ENCODE results near the gene RAP1GAP.

Gene RAP1GAP

GRCh38 chr1:21594501-21594900 is 74.7 kb downstream of the RAP1GAP start:
- peaks cover 85% of the 10 kb centered on the region for H3K27me3 ChIP-seq (ENCODE audit: insufficient read depth, low read depth)
- H3K9ac ChIP-seq, result no peak overlapping the region
- H3K36me3 ChIP-seq (ENCODE audit: insufficient read depth), result no peaks in the 10 kb centered on the region
- TF ChIP-seq, protein P1, sequence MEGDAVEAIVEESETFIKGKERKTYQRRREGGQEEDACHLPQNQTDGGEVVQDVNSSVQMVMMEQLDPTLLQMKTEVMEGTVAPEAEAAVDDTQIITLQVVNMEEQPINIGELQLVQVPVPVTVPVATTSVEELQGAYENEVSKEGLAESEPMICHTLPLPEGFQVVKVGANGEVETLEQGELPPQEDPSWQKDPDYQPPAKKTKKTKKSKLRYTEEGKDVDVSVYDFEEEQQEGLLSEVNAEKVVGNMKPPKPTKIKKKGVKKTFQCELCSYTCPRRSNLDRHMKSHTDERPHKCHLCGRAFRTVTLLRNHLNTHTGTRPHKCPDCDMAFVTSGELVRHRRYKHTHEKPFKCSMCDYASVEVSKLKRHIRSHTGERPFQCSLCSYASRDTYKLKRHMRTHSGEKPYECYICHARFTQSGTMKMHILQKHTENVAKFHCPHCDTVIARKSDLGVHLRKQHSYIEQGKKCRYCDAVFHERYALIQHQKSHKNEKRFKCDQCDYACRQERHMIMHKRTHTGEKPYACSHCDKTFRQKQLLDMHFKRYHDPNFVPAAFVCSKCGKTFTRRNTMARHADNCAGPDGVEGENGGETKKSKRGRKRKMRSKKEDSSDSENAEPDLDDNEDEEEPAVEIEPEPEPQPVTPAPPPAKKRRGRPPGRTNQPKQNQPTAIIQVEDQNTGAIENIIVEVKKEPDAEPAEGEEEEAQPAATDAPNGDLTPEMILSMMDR (conservative IDR thresholded peaks at IDR 0.05; ENCODE audit: low read depth, low read length), result no peak
- no peak overlapping the region for H3K4me2 ChIP-seq
- H3K4me3 ChIP-seq (IDR thresholded peaks at IDR 0.05; ENCODE audit: insufficient read depth, low read depth, low read length), result no peak overlapping the region
- no peaks in the 10 kb centered on the region for H3K4me1 ChIP-seq (ENCODE audit: low read depth, poor library complexity, severe bottlenecking)
- no peaks in the 10 kb centered on the region for H4K20me1 ChIP-seq (ENCODE audit: insufficient read depth)
- no peak overlapping the region for H2AFZ ChIP-seq (ENCODE audit: low read depth)
- no peak overlapping the region for H3K27ac ChIP-seq
- H3K79me2 ChIP-seq (ENCODE audit: insufficient read depth, low read depth), result no peaks in the 10 kb centered on the region

- Histone ChIP-seq H3K27ac (no peak overlapping the region), H3K9ac (no peak overlapping the region), H3K79me2 (ENCODE audit: insufficient read depth, low read depth) (no peaks in the 10 kb centered on the region), H3K4me3 (IDR thresholded peaks at IDR 0.05; ENCODE audit: insufficient read depth, low read depth, low read length) (no peak overlapping the region), H3K36me3 (ENCODE audit: insufficient read depth) (no peaks in the 10 kb centered on the region), H3K4me2 (no peak overlapping the region), H3K4me1 (ENCODE audit: low read depth, poor library complexity, severe bottlenecking) (no peaks in the 10 kb centered on the region), H3K27me3 (ENCODE audit: insufficient read depth, low read depth) (peaks cover 85% of the 10 kb centered on the region), H2AFZ (ENCODE audit: low read depth) (no peak overlapping the region), H4K20me1 (ENCODE audit: insufficient read depth) (no peaks in the 10 kb centered on the region)
- TF ChIP-seq, protein P1 (conservative IDR thresholded peaks at IDR 0.05; ENCODE audit: low read depth, low read length), result no peak
These were observed 75.9 kb downstream of the RAP1GAP start for GRCh38 chr1:21593231-21593630.

GRCh38 chr1:21592086-21592865 is 76.9 kb downstream of the RAP1GAP start:
- Histone ChIP-seq H3K4me1 (ENCODE audit: low read depth, poor library complexity, severe bottlenecking) (no peaks in the 10 kb centered on the region), H3K4me3 (IDR thresholded peaks at IDR 0.05; ENCODE audit: insufficient read depth, low read depth, low read length) (no peak overlapping the region), H3K4me2 (no peak overlapping the region), H3K36me3 (ENCODE audit: insufficient read depth) (no peaks in the 10 kb centered on the region), H3K79me2 (ENCODE audit: insufficient read depth, low read depth) (no peaks in the 10 kb centered on the region), H2AFZ (ENCODE audit: low read depth) (no peak overlapping the region), H3K9ac (no peak overlapping the region), H4K20me1 (ENCODE audit: insufficient read depth) (no peaks in the 10 kb centered on the region), H3K27ac (no peak overlapping the region), H3K27me3 (ENCODE audit: insufficient read depth, low read depth) (peaks cover 85% of the 10 kb centered on the region)
- TF ChIP-seq, protein P1 (conservative IDR thresholded peaks at IDR 0.05; ENCODE audit: low read depth, low read length), result no peak

- Histone ChIP-seq H2AFZ (ENCODE audit: low read depth) (no peak overlapping the region), H3K79me2 (ENCODE audit: insufficient read depth, low read depth) (no peaks in the 10 kb centered on the region), H3K4me3 (IDR thresholded peaks at IDR 0.05; ENCODE audit: insufficient read depth, low read depth, low read length) (no peak overlapping the region), H3K4me1 (ENCODE audit: low read depth, poor library complexity, severe bottlenecking) (no peaks in the 10 kb centered on the region), H3K27ac (no peak overlapping the region), H4K20me1 (ENCODE audit: insufficient read depth) (no peaks in the 10 kb centered on the region), H3K27me3 (ENCODE audit: insufficient read depth, low read depth) (peaks cover 91% of the 10 kb centered on the region), H3K4me2 (no peak overlapping the region), H3K9ac (no peak overlapping the region), H3K36me3 (ENCODE audit: insufficient read depth) (no peaks in the 10 kb centered on the region)
- TF ChIP-seq, protein P1 (conservative IDR thresholded peaks at IDR 0.05; ENCODE audit: low read depth, low read length), result no peak
These were observed 78.2 kb downstream of the RAP1GAP start for GRCh38 chr1:21590934-21591333.

Data from KMS-11 (cell line).